ENCODE measurements around the gene ST8SIA3.

The ST8SIA3 gene, protein sequence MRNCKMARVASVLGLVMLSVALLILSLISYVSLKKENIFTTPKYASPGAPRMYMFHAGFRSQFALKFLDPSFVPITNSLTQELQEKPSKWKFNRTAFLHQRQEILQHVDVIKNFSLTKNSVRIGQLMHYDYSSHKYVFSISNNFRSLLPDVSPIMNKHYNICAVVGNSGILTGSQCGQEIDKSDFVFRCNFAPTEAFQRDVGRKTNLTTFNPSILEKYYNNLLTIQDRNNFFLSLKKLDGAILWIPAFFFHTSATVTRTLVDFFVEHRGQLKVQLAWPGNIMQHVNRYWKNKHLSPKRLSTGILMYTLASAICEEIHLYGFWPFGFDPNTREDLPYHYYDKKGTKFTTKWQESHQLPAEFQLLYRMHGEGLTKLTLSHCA

DNA sequence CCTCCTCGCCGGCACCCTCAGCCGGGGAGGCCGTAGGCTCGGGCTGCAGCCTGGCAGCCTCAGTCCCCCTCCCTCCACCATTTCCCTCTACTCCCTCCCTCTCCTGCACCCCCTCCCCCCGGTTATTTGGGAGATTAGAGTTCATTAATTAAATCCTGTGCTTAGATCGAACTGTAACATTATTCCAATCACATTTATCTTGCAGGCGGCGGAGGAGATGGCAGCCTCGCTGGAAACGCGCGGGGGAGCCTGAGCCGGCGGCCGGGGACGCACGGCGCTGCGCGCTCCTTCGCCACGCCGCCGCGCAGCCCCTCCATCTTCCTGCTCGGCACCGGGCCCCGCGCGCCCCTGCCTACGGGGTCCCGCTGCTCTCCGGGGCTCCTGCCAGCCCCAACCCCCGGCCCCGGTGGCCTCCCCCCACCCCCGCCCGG, at the start of gene ST8SIA3:
Gene ST8SIA3, plus strand, starts transcription at position 287 of the 431 bp plus-strand sequence. CDS start 290 bp downstream, outside the sequence.
- Histone ChIP-seq H3K27me3 (ENCODE audit: control insufficient read depth, insufficient read depth, low read length) (no peaks in the 10 kb centered on the region), H3K36me3 (ENCODE audit: control insufficient read depth, insufficient read depth, low read length) (no peaks in the 10 kb centered on the region), H3K27ac (ENCODE audit: low read length) (no peak within 1 kb of the TSS), H3K4me1 (ENCODE audit: control insufficient read depth, insufficient read depth, low read length) (no peaks in the 10 kb centered on the region), H3K9me3 (ENCODE audit: control insufficient read depth, insufficient read depth, low read length) (no peaks in the 10 kb centered on the region), H3K4me3 (ENCODE audit: low read length) (peak within 1 kb of the TSS; percentile 67)
- DNase-seq (ENCODE audit: low read depth, low spot score), result no peak
- WGBS (ENCODE audit: insufficient coverage, insufficient read length), result no CpG with 5 or more reads among the region's 38 CpGs

DNA sequence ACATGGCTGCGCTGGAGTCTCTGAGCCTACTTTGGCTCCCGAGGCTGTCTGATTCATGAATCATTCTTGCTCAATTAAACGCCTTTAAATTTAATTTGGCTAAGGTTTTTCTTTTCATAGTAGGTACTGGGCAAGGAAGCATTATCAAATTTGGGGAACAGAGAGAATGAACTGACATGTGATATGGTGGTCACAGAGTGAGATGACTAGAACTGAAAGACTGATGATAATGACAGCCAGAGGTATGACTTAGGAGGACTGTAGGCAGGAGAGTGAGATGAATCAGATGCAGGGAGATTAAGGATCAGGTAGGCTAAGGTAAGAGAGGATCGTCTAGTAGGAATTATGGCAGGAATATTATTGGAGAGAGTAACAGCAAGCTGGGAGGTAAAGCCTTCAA, 40.9 kb upstream of the ST8SIA3 start:
- no peak for DNase-seq (ENCODE audit: low read depth, low spot score)
- Histone ChIP-seq H3K36me3 (ENCODE audit: control insufficient read depth, insufficient read depth, low read length) (no peaks in the 10 kb centered on the region), H3K9me3 (ENCODE audit: control insufficient read depth, insufficient read depth, low read length) (no peaks in the 10 kb centered on the region), H3K4me1 (ENCODE audit: control insufficient read depth, insufficient read depth, low read length) (no peaks in the 10 kb centered on the region), H3K4me3 (ENCODE audit: low read length) (no peak overlapping the region), H3K27me3 (ENCODE audit: control insufficient read depth, insufficient read depth, low read length) (no peaks in the 10 kb centered on the region), H3K27ac (ENCODE audit: low read length) (no peak overlapping the region)
- no CpG with 5 or more reads among the region's 4 CpGs for WGBS (ENCODE audit: insufficient coverage, insufficient read length)

DNA sequence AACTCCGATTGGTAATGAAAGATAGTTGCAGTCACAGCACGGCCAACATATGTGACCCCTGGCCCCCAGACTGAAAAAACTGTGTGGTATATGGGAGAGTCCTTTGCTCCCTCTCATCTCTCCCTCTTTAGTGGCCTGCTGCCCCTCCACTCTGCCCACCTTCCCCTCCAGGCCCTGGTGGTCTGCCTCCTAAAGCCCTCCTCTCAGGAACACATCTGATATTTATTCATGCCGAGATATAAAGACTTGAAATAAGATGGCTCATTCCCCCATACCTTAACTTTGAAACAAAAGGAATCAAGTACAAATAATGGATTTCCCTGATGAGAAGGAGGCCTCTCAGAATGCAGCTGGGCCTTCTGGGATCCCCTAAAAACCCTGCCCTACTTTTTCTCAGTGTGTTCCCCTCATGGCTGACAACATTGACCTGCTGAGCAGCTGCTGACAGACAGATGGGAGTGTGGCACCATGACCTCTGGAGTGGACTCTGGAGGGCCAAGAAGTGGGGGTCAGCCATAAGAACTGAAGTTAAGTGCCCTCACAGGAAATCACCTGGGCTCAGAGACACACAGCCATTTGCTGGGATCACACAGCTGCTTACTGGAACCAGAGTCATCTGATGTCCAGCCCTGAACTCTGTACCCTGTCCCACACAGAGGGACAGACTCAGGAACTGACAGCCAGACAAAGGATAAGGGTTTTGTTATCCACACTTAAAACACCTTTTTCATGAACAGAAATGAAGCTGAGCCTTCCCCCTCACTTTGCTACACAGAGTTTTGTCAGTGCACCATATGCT, 39.8 kb upstream of the ST8SIA3 start:
- Histone ChIP-seq H3K27ac (ENCODE audit: low read length) (no peak overlapping the region), H3K9me3 (ENCODE audit: control insufficient read depth, insufficient read depth, low read length) (no peaks in the 10 kb centered on the region), H3K4me3 (ENCODE audit: low read length) (no peak overlapping the region), H3K36me3 (ENCODE audit: control insufficient read depth, insufficient read depth, low read length) (no peaks in the 10 kb centered on the region), H3K4me1 (ENCODE audit: control insufficient read depth, insufficient read depth, low read length) (no peaks in the 10 kb centered on the region), H3K27me3 (ENCODE audit: control insufficient read depth, insufficient read depth, low read length) (no peaks in the 10 kb centered on the region)
- DNase-seq (ENCODE audit: low read depth, low spot score), result no peak
- WGBS (ENCODE audit: insufficient coverage, insufficient read length), result no CpG with 5 or more reads among the region's 3 CpGs

DNA sequence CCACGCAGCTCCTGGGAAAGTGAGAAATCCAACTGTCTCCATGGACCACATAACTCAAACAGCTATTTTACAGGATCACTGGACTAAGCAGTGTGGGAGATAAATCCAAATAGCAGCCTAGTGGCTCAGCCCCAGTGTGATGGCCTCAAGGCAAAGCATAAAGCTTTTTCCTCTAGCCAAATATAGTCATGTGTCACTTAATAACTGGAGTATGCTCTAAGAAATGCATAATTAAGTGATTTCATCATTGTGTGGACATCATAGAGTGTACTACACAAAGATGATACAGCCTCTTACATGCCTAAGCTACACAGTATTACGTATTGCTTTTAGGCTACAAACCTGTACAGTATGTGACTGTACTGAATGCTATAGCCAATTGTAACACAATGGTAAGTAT, 31.8 kb upstream of the ST8SIA3 start:
- H3K4me3 ChIP-seq (ENCODE audit: low read length), result no peak overlapping the region
- no peaks in the 10 kb centered on the region for H3K36me3 ChIP-seq (ENCODE audit: control insufficient read depth, insufficient read depth, low read length)
- H3K27ac ChIP-seq (ENCODE audit: low read length), result no peak overlapping the region
- no peaks in the 10 kb centered on the region for H3K27me3 ChIP-seq (ENCODE audit: control insufficient read depth, insufficient read depth, low read length)
- H3K4me1 ChIP-seq (ENCODE audit: control insufficient read depth, insufficient read depth, low read length), result no peaks in the 10 kb centered on the region
- no CpG with 5 or more reads among the region's 2 CpGs for WGBS (ENCODE audit: insufficient coverage, insufficient read length)
- H3K9me3 ChIP-seq (ENCODE audit: control insufficient read depth, insufficient read depth, low read length), result no peaks in the 10 kb centered on the region
- DNase-seq (ENCODE audit: low read depth, low spot score), result no peak

DNA sequence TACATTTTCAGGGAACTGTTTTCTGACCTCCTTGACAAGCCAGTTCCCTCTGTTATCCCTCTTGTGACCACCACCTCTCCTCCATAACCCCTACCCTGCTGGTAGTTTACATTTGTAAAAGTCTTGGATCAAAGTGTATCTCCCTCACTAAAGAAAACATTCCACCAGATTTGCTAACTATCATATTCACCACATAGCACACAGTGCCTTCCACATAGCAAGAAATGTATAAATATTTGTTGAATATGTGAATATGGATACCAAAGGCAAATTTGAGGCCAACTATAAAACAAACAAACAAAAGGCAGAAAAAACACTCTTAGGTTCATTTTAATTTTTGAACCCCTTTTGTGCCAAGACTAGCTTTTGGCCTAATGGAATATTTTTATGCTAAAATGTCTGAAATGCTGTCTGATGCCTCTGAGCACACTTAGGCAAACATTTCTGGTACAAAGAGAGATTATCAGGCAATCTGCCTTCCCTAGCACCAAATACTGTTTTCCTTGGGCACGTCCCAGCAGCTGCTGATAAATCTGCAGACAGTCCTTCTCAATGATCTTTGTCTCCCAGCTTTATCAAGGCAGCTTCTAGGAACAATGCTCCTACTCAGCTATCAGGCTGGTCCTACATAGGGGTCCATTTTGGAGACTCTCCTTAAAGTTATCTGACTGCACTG, 26.7 kb upstream of the ST8SIA3 start:
- no peak for DNase-seq (ENCODE audit: low read depth, low spot score)
- Histone ChIP-seq H3K27ac (ENCODE audit: low read length) (no peak overlapping the region), H3K36me3 (ENCODE audit: control insufficient read depth, insufficient read depth, low read length) (no peaks in the 10 kb centered on the region), H3K4me1 (ENCODE audit: control insufficient read depth, insufficient read depth, low read length) (no peaks in the 10 kb centered on the region), H3K9me3 (ENCODE audit: control insufficient read depth, insufficient read depth, low read length) (no peaks in the 10 kb centered on the region), H3K27me3 (ENCODE audit: control insufficient read depth, insufficient read depth, low read length) (no peaks in the 10 kb centered on the region), H3K4me3 (ENCODE audit: low read length) (no peak overlapping the region)
- no CpG with 5 or more reads among the region's 1 CpG for WGBS (ENCODE audit: insufficient coverage, insufficient read length)

DNA sequence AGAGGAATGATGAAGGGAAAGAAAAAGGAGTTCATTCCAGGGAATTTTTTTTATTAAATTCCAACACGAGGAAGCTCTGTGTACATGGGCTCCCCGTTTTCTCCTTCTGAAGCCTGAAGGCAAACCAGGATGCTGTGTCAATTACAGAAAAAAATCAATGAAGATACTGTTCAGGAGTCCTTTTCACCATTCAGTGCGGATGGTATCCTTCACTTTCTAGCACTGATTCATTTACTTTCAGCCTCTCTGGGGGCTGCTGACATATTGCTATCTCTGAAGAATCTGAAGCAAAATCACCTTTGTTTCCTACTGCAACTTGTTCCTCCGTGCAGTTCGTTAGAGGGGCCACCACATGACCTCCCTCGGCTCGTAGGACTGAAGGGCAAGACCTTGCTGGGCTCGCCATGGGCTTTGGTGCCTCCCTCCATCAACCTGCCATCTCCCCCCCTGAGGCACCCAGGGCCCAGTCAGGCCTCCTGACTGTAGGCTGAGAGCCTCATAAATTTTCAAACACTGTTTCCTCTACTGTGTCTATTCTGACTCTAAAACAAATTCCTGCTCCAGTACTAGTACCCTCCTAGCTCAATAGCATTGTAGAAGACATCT, 25.5 kb upstream of the ST8SIA3 start:
- DNase-seq (ENCODE audit: low read depth, low spot score), result no peak
- no peaks in the 10 kb centered on the region for H3K36me3 ChIP-seq (ENCODE audit: control insufficient read depth, insufficient read depth, low read length)
- no CpG with 5 or more reads among the region's 8 CpGs for WGBS (ENCODE audit: insufficient coverage, insufficient read length)
- no peaks in the 10 kb centered on the region for H3K4me1 ChIP-seq (ENCODE audit: control insufficient read depth, insufficient read depth, low read length)
- no peaks in the 10 kb centered on the region for H3K27me3 ChIP-seq (ENCODE audit: control insufficient read depth, insufficient read depth, low read length)
- no peak overlapping the region for H3K4me3 ChIP-seq (ENCODE audit: low read length)
- H3K9me3 ChIP-seq (ENCODE audit: control insufficient read depth, insufficient read depth, low read length), result no peaks in the 10 kb centered on the region
- no peak overlapping the region for H3K27ac ChIP-seq (ENCODE audit: low read length)

DNA sequence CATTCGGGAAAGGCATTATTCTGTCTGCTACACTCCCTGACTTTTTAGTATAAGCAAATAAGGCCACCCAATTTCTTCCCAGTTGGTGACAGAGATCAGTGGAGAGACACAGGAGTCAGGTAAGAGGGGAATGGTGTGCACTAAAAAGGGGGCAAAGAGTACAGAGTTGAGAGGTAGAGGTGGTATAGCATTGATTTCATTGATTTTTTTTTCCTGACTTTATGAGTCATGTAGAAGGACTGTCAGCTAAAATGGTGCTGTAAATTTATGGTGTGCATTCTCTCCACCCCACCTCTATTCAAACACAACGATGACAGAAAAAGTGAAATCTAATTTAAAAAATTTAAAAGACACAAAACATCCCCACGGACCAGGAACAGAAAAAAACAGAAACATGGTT, 23.7 kb upstream of the ST8SIA3 start:
- H3K27me3 ChIP-seq (ENCODE audit: control insufficient read depth, insufficient read depth, low read length), result no peaks in the 10 kb centered on the region
- no peaks in the 10 kb centered on the region for H3K4me1 ChIP-seq (ENCODE audit: control insufficient read depth, insufficient read depth, low read length)
- DNase-seq (ENCODE audit: low read depth, low spot score), result no peak
- no peaks in the 10 kb centered on the region for H3K9me3 ChIP-seq (ENCODE audit: control insufficient read depth, insufficient read depth, low read length)
- no CpG with 5 or more reads among the region's 3 CpGs for WGBS (ENCODE audit: insufficient coverage, insufficient read length)
- no peaks in the 10 kb centered on the region for H3K36me3 ChIP-seq (ENCODE audit: control insufficient read depth, insufficient read depth, low read length)
- no peak overlapping the region for H3K4me3 ChIP-seq (ENCODE audit: low read length)
- H3K27ac ChIP-seq (ENCODE audit: low read length), result no peak overlapping the region

DNA sequence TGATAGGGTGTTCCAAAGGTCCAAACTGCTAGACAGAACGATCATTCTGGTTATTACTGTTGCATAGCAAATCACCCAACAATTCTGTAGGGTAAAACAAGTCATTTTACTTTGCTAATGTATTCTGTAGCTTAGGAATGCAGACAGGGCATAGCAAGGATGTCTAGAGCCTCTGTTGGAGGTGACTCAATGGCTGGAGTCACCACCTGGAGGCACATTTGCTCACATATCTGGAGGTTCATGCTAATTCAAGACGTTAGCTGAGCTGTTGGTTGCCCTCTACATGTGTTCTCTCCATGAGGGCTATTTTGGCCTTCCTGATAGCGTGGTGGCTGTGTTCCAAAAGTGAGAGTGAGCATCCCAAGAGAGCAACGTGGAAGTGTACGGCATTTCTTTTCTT, 22.5 kb upstream of the ST8SIA3 start:
- Histone ChIP-seq H3K9me3 (ENCODE audit: control insufficient read depth, insufficient read depth, low read length) (no peaks in the 10 kb centered on the region), H3K4me3 (ENCODE audit: low read length) (no peak overlapping the region), H3K36me3 (ENCODE audit: control insufficient read depth, insufficient read depth, low read length) (no peaks in the 10 kb centered on the region), H3K4me1 (ENCODE audit: control insufficient read depth, insufficient read depth, low read length) (0 out of 2 replicates have a peak, but pooled peaks cover 4% of the 10 kb centered on the region), H3K27ac (ENCODE audit: low read length) (no peak overlapping the region), H3K27me3 (ENCODE audit: control insufficient read depth, insufficient read depth, low read length) (no peaks in the 10 kb centered on the region)
- WGBS (ENCODE audit: insufficient coverage, insufficient read length), result no CpG with 5 or more reads among the region's 5 CpGs
- no peak for DNase-seq (ENCODE audit: low read depth, low spot score)

DNA sequence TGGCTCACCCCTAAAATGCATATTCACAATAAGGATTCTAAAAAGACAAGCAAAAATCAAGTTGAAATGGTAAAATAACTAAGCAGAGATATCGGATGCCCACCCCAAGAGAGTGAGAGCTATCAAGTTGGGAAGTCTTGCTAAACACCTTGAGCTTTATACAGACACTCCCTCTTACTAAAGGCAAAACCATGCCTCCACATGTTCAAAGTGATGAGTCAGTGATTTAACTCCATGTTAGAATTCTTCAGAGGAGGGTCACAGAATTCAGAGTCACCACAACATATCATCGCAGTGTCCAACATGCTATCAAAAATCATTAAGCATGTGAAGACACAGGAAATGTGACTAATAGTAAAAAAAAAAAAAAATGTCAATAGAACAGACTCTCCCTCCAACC, 20.6 kb upstream of the ST8SIA3 start:
- Histone ChIP-seq H3K9me3 (ENCODE audit: control insufficient read depth, insufficient read depth, low read length) (no peaks in the 10 kb centered on the region), H3K27ac (ENCODE audit: low read length) (no peak overlapping the region), H3K27me3 (ENCODE audit: control insufficient read depth, insufficient read depth, low read length) (no peaks in the 10 kb centered on the region), H3K4me1 (ENCODE audit: control insufficient read depth, insufficient read depth, low read length) (0 out of 2 replicates have a peak, but pooled peaks cover 4% of the 10 kb centered on the region), H3K36me3 (ENCODE audit: control insufficient read depth, insufficient read depth, low read length) (no peaks in the 10 kb centered on the region), H3K4me3 (ENCODE audit: low read length) (no peak overlapping the region)
- no peak for DNase-seq (ENCODE audit: low read depth, low spot score)
- WGBS (ENCODE audit: insufficient coverage, insufficient read length), result no CpG with 5 or more reads among the region's 2 CpGs

DNA sequence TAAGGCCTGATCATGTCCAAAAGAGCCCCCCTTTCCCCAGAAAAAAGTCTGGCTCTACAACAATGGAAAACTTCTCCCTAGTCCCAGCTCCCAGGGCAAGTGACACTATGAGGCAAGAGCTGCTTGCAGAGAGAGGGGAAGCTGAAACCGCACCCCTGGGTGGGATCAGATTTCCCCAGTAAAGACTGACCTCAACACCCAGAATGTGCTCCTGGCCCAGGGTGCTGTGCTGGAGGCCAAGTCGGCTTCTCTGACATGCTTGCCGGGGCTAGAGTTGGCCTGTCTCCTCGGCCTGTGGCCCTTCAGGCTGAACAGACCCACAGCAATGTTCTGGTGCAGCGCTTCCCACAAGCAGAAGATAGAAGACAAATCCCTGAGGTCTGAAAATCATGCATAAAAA, 18.4 kb upstream of the ST8SIA3 start:
- no peaks in the 10 kb centered on the region for H3K9me3 ChIP-seq (ENCODE audit: control insufficient read depth, insufficient read depth, low read length)
- H3K36me3 ChIP-seq (ENCODE audit: control insufficient read depth, insufficient read depth, low read length), result no peaks in the 10 kb centered on the region
- WGBS (ENCODE audit: insufficient coverage, insufficient read length), result no CpG with 5 or more reads among the region's 5 CpGs
- 0 out of 2 replicates have a peak, but pooled peaks cover 4% of the 10 kb centered on the region for H3K4me1 ChIP-seq (ENCODE audit: control insufficient read depth, insufficient read depth, low read length)
- H3K27ac ChIP-seq (ENCODE audit: low read length), result no peak overlapping the region
- DNase-seq (ENCODE audit: low read depth, low spot score), result no peak
- no peaks in the 10 kb centered on the region for H3K27me3 ChIP-seq (ENCODE audit: control insufficient read depth, insufficient read depth, low read length)
- no peak overlapping the region for H3K4me3 ChIP-seq (ENCODE audit: low read length)
